GM18502 (cell line): ENCODE measurements around the gene TTF2.
A peak's percentile ranks its signal among the peaks of the same experiment; 100 is the strongest.
"Not testable (repeated sequence)": the region's sequence is repeated elsewhere in the genome, so short reads cannot be mapped to it uniquely, and the experiment has no call there.

ENCODE experiments used
- ATAC-seq: cut with Tn5 transposase; IDR thresholded peaks from one replicate; pipeline ENCODE4 v1.9.1; 2021; ENCODE audit warnings: mild to moderate bottlenecking; ENCODE audit not compliant: unreplicated experiment, poor library complexity

Gene TTF2

GRCh38 chr1:117116784-117117130 is 56.6 kb downstream of the TTF2 start:
- ATAC-seq: no peak

GRCh38 chr1:117117697-117118096 is 57.6 kb downstream of the TTF2 start:
- no peak for ATAC-seq

DNA sequence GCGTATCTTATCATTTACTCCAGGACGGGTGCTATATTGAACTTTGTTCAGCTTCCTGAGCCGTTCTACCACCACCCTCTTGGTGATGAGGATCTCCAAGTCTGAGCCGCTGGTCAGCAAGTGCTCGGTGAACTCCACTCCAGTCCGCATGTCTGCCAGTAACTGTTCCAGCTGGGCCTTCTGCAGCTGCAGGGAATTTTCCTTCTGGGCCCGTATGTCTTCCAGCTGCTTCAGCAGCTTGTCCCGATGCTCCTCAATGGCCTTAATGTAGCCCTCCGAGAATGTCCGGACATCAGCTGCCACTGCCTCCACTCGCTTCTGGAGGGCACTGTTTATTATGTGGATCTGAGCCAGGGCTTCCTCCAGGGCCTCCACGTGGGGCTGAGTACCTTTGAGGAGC is 58.0 kb downstream of the TTF2 start:
- no peak for ATAC-seq

DNA sequence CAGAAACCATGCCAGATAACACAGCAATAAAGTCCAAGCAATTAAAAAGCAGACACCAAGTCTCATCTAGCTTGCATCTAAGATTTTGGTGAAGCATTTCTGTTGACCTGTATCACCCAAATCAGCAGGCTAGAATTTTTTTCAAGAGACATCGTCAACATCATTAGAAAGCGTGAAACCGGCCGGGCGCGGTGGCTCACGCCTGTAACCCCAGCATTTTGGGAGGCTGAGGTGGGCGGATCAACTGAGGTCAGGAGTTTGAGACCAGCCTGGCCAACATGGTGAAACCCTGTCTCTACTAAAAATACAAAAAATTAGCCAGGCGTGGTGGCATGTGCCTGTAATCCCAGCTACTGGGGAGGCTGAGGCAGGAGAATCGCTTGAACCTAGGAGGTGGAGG is 59.0 kb downstream of the TTF2 start:
- ATAC-seq: not testable (repeated sequence)

- no peak for ATAC-seq
Measured at GRCh38 chr1:117120774-117121588, 60.9 kb downstream of the TTF2 start.

DNA sequence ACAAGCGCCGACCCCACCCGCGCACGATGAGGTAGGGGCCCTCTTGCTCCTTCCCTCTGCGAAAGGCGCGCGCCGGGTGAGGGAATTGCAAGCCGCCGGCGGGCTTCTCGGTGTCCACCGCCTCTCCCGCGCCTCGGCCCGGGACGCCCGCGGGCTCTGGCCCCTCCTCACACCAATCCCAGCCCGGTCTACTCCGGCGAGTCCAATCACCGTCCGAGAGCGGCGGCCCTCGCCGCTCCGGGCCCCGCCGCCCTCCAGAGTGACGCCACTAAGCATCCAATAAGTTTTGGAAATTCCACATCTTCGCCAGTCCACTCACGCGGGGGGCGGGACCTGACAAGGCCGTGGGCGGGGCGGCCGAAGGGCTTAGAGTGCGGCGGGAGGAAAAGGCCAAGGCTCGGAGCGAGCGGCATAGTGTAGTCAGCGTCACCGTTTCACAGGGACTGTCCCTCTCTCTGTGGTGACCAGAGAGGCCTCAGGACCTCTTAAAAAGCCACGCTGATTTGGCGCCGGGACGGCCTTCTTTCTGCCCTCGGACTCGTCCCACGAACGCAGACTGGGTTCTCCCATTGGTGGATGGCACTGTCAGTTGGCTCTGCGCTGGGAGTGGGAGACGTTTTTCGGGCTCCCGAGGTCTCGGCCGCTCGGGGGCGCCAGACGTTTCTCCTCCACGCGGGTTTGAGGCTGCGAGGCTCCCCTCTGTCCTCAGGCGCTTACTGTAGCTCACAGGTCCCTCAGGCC is 61.6 kb downstream of the TTF2 start, which contains the start of gene TRIM45:
TSS of gene TRIM45 (minus strand) at position 161 of the 741 bp plus-strand sequence. CDS start 548 bp downstream, outside the sequence.
- ATAC-seq: peak; percentile 96

DNA sequence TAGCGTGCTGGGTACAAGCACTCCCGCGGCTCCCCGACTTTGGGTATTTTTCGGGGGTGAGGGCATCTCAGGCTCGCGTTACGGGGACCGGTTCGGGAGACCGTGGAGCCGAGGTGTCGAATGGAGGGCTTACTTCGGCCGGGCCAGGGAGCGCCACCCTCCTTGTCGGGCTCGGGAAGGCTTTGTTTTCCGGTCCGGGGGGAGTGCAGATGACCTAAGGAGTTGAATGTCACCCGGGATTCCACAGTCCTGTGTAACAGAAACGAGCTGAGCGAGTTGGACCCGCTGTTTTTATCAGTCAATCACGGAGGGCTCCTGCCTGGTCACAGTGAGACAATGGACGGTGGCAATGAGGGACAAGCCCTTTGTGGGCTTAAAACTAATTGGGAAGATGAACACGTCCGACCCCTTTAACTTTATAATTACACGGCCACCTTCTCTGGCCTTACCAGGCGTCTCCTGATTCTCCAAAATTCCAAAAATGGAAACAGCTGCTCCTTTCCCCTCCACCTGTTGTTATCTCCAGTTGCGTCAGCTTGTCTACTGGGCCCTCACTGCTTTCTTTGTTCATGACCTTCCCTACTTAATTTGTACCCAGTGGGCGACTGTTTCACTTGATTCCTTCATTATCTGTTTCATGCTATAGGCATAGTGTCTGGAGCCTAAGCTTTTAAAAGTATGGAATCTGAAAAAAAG is 62.4 kb downstream of the TTF2 start:
- ATAC-seq: no peak

DNA sequence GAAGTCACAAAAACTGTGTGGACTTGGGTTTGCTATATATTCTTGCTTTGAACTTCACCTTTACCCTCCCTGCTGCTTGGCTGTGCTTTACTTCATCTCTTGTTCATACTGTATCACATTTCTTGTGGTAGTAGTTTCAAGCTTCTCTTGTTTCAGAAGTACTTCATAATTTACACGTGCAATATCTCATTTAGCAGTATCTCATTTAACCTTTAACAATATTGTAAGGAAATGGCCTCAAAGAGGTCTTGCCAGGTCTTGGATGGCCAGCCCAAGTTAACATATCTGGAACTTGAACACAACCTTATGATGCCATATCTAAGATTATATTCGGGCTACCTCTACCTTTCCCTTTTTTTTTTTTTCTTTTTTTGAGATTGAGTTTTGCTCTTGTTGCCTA is 63.1 kb downstream of the TTF2 start:
- ATAC-seq: no peak

DNA sequence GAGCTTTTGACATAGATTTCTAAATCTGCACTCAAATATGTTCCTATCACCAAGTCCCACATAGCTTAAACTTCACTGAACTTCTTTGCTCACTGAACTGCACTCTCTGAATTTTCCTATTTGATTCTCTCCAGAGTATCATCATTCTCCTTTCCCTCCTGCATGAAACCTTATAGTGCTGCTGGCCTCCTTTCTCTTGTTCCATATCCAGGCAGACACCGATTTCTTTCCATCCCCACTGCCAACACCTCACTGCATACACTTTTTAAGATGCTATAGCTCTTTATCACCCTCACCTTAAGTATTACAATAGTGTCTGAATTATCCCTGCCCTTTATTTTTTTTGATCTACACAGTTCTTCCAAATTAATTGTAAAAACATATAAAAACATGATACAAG is 64.5 kb downstream of the TTF2 start:
- ATAC-seq: no peak

DNA sequence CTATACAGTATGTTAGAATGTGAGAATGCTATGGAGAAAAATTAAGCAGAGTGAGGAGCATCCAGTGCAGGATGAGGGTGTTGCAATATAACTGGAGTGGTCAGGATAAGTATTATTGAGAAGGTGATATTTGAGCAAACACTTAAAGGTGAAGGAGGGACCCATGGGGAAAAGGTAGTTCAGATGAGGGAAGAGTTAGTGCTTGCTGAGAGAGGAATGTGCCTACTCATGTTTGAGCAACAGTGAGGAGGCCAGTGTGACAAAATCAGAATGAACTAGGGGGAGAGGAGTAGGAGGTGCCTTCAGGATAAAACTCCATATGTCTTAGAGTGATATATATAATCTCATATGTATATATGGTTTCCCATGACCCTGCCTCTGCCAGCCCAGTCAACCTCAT is 67.7 kb downstream of the TTF2 start:
- ATAC-seq: no peak

DNA sequence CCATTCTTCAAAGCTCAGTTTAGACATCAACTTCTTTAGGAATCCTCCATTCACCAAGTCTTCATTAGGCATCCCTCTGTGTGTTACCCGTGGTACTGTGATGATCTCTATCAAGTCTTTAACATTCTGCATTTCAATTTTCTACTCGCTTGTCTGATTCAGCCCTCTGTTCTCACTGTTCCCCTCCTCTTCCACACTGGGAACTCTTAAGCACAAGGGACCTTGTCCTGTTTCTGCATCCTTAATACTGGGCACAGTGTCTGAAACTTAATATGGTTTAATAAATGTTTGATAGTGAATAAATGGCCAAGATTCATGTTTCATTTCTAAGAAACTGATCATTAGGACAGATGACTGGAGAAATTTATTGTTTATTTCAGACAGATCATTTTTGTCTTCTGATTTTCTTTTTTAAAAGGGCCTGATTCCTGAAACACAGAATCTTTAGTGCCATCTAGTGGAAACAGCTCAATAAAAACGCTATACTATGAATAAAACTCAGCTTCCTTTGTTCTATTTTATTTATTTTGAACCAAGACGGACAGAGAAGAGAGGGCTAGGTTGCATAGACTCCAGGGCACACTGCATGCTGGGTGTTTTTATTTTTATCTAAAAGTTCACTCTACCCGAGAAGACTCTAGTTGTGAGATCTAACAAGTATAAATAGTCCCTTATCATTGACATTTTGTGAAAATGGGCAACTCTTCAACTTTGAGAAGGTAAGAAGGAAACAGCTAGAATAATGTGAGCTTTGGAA is 68.4 kb downstream of the TTF2 start:
- no peak for ATAC-seq

DNA sequence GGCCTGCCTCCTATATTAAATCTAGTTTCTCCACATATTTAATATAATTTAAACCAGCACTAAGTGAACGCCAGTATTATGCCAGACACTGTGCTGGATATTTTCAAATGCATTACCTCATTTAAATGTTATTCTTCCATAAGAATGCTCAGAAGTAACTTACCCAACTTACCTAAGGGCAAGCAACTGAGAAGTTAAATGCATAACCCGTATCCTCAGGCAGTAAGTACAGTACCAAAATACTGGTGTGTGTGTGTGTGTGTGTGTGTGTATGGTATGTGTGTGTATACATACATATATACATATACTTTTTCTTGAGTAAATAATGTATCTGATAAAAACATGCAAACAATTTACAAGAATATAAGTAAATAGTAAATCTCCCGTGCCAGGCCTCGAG is 70.4 kb downstream of the TTF2 start:
- no peak for ATAC-seq

DNA sequence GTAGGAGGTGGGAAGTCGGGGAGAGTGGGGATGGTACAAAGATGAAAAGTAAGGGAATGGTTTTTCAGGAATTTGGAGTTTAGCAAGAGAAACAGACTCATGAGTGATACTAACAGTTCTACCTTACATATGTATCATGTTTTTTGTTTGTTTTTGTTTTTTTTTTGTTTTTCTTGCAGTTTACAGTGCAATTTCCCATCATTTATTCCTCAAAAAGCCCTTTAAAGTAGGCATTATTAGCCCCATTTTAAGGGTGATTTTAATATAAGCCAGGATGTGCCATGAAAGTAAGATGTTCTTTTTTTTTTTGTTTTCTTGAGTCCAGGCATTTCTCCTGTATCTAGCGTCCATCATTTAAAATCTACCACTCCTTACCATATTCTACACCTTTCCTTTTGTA is 75.2 kb downstream of the TTF2 start:
- no peak for ATAC-seq

- ATAC-seq: no peak
Measured at GRCh38 chr1:117136749-117137148, 76.6 kb downstream of the TTF2 start.

DNA sequence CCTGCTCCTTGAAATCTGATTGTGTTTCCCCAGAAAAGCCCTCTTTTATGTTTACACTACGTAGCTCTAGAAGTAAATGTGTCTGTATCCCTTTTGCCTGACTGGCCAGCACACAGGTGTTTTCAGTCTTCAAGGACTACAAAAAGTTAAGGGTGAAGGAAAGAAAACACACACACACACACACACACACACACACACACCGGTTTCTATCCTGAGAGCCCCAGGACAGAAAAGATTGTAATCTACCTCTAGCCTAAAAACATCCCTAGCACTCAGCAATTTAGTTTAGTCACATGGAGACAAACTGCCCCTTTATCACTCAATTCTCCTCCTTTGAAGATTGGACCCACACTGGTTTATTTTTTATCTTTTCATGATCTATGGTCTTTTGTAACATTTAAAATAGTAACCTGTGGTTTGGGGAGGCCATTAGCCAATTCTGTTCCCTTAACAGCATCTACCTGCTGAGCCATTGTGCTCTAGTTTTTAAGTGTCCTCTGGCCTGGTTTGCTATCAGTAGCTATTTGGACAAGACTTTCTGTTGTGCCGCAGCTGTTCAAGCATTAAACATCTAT is 77.2 kb downstream of the TTF2 start:
- ATAC-seq: no peak

DNA sequence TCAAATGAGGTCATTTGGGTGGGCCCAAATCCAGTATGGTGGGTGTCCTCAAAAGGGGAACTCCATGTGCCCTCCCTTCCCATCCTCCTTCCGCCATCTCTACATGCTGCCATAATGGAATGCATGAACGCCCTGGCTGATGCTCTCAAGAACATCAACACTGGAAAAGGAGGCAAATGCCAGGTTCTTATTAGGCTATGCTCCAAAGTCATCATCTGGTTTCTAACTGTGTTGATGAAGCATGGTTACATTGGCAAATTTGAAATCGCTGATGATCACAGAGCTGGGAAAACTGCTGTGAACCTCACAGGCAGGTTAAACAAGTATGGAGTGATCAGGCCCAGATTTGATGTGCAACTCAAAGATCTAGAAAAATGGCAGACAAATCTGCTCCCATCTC is 78.0 kb downstream of the TTF2 start:
- ATAC-seq: no peak

DNA sequence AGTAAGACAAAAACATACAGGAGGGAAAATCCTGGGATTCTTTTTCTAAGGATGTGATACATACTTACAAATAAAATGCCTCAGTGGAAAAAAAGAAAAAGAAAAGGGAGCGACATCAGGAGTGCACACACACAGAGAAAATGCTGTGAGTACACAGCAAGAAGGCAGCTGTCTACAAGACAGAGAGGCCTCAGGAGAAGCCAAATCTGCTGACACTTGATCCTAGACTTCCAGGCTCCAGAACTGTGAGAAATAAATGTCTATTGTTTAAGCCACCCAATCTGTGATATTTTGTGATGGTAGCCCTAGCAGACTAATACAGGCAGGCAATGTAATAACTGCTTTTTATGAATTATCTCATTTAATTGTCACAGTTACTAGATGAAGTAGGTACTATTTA is 78.4 kb downstream of the TTF2 start:
- ATAC-seq: no peak

DNA sequence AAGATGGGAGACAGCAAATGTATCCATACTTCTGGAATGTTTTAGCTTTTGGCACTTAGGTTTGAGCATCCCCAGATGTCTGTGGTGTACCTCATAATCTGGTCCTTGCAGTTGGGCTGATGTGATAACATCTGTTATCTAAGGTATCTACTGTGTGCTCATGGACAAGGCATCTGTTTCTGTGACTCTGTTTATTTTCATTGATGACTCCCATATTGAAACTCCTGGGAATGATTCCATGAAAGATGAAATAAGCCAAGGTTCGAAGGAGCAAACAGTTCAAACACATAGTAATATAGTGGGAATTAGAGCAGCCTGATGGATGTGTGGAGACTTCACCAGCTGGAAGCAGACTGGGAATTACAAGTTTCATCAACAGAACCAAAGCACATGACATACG is 82.1 kb downstream of the TTF2 start:
- ATAC-seq: no peak

GRCh38 chr1:117143172-117143571 is 83.0 kb downstream of the TTF2 start:
- no peak for ATAC-seq

GRCh38 chr1:117143871-117144270 is 83.7 kb downstream of the TTF2 start:
- no peak for ATAC-seq
